GM19023 (cell line): ENCODE measurements around the gene OGFOD3.

Source experiments
- ATAC-seq: cut with Tn5 transposase; IDR thresholded peaks from one replicate; pipeline ENCODE4 v1.9.1; 2021; ENCODE audit warnings: mild to moderate bottlenecking, moderate library complexity; ENCODE audit not compliant: unreplicated experiment

Gene OGFOD3

DNA sequence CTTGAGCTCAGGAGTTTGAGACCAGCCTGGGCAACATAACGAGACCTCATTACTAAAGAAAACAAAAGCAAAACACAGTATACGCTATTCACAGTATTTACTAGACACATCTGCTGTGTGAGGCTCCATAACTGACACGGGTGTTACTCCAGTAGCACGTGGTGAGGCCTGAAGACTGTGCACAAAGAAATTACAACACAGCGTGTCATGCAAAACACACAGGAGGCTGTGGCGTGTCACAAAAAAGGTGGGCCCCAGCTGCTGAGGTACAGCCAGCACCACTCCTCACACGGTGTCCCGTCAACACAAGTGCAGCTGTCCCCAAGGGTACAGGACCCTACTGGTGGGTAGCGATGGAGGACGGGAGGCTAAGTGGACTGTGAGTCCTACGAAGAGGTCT is 29.5 kb upstream of the OGFOD3 start:
- ATAC-seq, result no peak

DNA sequence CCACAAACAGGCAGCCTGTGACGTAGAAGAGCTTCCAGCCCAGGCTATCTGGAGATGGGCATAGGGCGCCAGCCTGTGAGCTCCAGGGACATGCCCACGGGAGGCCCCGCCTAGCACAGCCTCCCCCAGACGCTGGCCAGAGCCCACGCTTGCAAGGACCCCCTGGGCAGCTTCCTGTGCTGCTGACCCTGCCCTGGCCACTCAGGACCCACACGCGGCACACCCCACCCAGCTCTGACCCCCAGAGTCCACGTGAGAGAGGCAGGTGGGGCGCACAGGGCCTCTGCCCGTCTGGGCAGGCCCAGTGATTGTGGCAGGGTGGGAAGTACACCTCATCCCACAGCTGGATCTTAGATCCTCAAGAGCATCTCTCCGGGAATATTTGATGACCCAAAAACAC is 28.3 kb upstream of the OGFOD3 start:
- ATAC-seq, result no peak

- no peak for ATAC-seq
Measured at GRCh38 chr17:82446124-82446523, 27.7 kb upstream of the OGFOD3 start.

- no peak for ATAC-seq
Measured at GRCh38 chr17:82445542-82445941, 27.2 kb upstream of the OGFOD3 start.

- ATAC-seq, result no peak
Measured at GRCh38 chr17:82444941-82445521, 26.6 kb upstream of the OGFOD3 start.

GRCh38 chr17:82444284-82444893 is 26.0 kb upstream of the OGFOD3 start:
- no peak for ATAC-seq

- no peak for ATAC-seq
Measured at GRCh38 chr17:82443465-82444283, 25.3 kb upstream of the OGFOD3 start.

GRCh38 chr17:82442643-82443464 is 24.5 kb upstream of the OGFOD3 start:
- no peak for ATAC-seq

GRCh38 chr17:82441691-82442487 is 23.5 kb upstream of the OGFOD3 start:
- ATAC-seq, result no peak

GRCh38 chr17:82440991-82441627 is 22.7 kb upstream of the OGFOD3 start:
- ATAC-seq, result no peak

DNA sequence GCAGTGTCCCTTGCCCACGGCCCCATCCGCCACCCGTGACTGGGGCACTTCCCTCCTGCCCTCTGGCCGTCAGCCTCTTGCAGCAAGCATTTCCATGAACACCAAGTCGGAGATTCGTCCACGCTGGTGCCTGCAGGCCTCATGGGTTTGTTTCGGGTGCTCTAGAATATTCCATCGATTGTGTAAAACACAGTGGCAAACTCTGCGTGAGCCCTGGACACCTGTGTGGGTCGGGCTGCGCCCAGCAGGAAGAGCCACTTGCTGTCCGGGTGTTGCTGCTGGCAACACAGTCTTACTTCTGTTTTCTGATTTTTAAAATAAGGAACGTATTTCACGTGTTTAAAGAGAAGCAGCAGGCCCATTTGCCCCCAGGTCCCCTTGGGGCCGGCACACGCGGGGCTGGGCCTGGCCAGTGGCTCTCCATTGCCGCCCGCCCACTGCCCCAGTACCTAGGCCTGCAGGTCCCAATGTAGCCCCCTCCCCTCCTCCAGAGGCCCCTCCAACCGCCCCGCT is 22.1 kb upstream of the OGFOD3 start:
- no peak for ATAC-seq

GRCh38 chr17:82439829-82440365 is 21.5 kb upstream of the OGFOD3 start:
- ATAC-seq, result no peak

DNA sequence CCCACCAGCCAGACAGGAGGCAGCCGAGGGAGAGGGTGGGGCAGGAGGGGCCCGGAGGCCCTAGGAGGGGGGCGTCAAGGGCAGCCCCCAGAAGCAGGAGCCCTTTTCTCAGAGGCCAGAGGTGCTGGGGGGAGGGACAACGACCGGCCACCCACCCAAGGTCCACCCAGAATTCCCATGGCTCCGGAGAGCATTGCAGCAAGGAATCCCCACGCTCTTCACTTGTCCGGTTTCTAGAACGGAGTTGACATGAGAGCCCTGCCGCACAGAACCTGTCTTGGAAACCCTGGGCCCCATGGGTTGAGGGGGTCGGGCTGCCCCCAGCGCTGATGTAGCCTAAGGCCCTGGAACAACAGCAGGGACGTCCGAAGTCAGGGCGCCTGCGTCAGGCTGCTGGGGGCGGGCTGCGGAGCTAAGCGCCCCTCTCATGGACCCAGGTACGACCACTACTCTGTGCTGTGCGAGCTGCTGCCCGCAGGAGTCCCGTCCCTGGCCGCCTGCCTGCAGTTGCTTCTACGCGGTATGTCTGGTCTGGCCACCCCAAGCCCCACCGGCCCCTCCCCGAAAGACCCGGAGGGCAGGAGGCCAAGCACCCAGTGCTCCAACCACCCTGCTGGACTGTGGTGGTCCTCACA is 20.9 kb upstream of the OGFOD3 start:
- no peak for ATAC-seq

GRCh38 chr17:82438401-82439193 is 20.2 kb upstream of the OGFOD3 start:
- ATAC-seq, result no peak

- ATAC-seq, result no peak
Measured at GRCh38 chr17:82437325-82437668, 18.9 kb upstream of the OGFOD3 start.

- no peak for ATAC-seq
Measured at GRCh38 chr17:82436601-82437324, 18.4 kb upstream of the OGFOD3 start.
